Islet precursor cell (in vitro differentiated cells): ENCODE data around the gene ZNF569.
A peak's percentile ranks its signal among the peaks of the same experiment; 100 is the strongest.
"Not testable (repeated sequence)": the region's sequence is repeated elsewhere in the genome, so short reads cannot be mapped to it uniquely, and the experiment has no call there.

Source experiments
- DNase-seq: peaks from one replicate; pipeline ENCODE4 v3.0.0-alpha.2; 2018

ZNF569 gene

DNA sequence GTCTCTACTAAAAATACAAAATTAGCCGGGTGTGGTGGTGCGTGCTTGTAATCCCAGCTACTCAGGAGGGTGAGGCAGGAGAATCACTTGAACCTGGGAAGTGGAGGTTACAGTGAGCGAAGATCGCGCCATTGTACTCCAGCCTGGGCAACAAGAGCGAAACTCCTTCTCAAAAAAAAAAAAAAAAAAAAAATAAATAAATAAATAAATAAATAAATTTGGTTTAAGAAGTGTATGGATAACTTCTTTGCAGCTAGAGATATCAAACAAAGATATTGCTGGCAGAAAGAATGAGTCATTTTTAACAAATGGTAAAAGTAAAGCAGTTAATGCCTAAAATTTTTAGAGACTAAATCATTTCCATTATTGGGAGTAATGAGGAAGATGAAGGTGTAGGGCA is 75.8 kb downstream of the ZNF569 start:
- DNase-seq = not testable (repeated sequence)

- no peak for DNase-seq
These were observed 78.0 kb downstream of the ZNF569 start for GRCh38 chr19:37389234-37389633.

GRCh38 chr19:37370880-37371661 is 96.2 kb downstream of the ZNF569 start, which contains the start of gene ZNF527:
TSS of gene ZNF527 (plus strand) at chr19:37371099. CDS start at chr19:37374199, 3,100 bp downstream.
- peak; percentile 99 for DNase-seq

DNA sequence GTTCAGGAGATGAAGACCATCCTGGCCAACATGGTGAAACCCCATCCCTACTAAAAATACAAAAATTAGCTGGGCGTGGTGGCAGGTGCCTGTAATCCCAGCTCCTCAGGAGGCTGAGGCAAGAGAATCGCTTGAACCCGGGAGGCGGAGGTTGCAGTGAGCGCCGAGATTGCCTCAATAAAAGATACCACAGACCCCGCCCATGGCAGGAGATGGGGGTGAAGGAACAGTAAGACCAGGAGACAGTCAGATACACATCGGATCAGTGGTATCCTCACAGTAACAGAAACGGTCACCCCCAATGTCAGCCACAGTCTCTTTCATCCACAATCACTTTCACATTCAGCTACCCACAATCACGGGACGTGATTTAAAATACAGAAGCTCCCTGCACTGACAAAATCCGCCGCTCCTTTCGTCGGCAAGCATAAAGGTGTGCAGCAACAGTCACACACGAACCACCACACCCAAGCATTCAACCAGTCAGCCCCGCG is 96.8 kb downstream of the ZNF569 start:
- DNase-seq = not testable (repeated sequence)

DNA sequence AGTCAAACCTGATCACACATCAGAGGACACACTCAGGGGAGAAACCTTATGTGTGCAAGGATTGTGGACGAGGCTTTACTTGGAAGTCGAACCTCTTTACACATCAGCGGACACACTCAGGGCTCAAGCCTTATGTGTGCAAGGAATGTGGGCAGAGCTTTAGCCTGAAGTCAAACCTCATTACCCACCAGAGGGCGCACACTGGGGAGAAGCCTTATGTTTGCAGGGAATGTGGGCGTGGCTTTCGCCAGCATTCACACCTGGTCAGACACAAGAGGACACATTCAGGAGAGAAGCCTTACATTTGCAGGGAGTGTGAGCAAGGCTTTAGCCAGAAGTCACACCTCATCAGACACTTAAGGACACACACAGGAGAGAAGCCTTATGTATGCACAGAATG is 104.5 kb downstream of the ZNF569 start:
- DNase-seq = no peak

- DNase-seq = no peak
These were observed 105.2 kb downstream of the ZNF569 start for GRCh38 chr19:37361994-37362393.
